ENCODE measurements around the gene FAM13A. TPM values are rescaled to one million over a fixed set of nuclear protein-coding genes. Genes with fewer than 3 reads are reported as not detected.

FAM13A gene
- total and polyA plus RNA-seq, 2 of the 4 experiments (the other 2 are of a cell fraction) = 13.1 to 22.0 TPM

- Histone ChIP-seq H4K8ac (ENCODE audit: low read depth in 2 of 2, low read length in 2 of 2) (no peak overlapping the region), H2AK9ac (replicated peaks; ENCODE audit: low read depth, low read length, poor library complexity) (no peak overlapping the region), H2BK15ac (ENCODE audit: low read depth, low read length) (no peak overlapping the region), H4K5ac (ENCODE audit: low read depth, low read length) (no peak overlapping the region), H2BK120ac (ENCODE audit: low read depth, low read length) (no peak overlapping the region), H3K4ac (ENCODE audit: low read depth, low read length) (no peak overlapping the region), H3K79me1 (ENCODE audit: low read depth in 1 of 2, low read length in 2 of 2) (peaks cover 0 to under 1% of the 10 kb centered on the region in 2 experiments; a peak in 1 of 4 replicates), H3K9me1 (ENCODE audit: insufficient read depth, low read length) (no peaks in the 10 kb centered on the region), H3K14ac (replicated peaks; ENCODE audit: low read depth, low read length) (0 out of 2 replicates have a peak overlapping the region, but pooled peaks have one; percentile 15), H3K18ac (ENCODE audit: low read depth, low read length) (no peak overlapping the region), H3K4me2 (ENCODE audit: low read depth, low read length) (no peak overlapping the region), H3K4me1 (ENCODE audit: control insufficient read depth, insufficient read depth, low read length) (no peaks in the 10 kb centered on the region), H3K27ac (ENCODE audit: insufficient read depth, low read length) (no peak overlapping the region), H3K36me3 (ENCODE audit: control insufficient read depth, insufficient read depth, low read length) (no peaks in the 10 kb centered on the region), H3K23ac (ENCODE audit: low read depth, low read length) (no peak overlapping the region), H4K20me1 (ENCODE audit: insufficient read depth, low read length) (no peaks in the 10 kb centered on the region), H3K27me3 (ENCODE audit: control insufficient read depth, insufficient read depth, low read length) (no peaks in the 10 kb centered on the region), H2BK5ac (ENCODE audit: low read depth, low read length, poor library complexity, severe bottlenecking) (no peak overlapping the region), H3K4me3 (ENCODE audit: insufficient read depth, low read depth, low read length) (no peak overlapping the region), H3K9ac (ENCODE audit: low read depth, low read length) (no peak overlapping the region), H4K91ac (ENCODE audit: insufficient read depth, low read depth, low read length) (no peak overlapping the region), H2AFZ (replicated peaks; ENCODE audit: low read length, poor library complexity) (no peak overlapping the region), H3K9me3 (ENCODE audit: control insufficient read depth, insufficient read depth, low read length) (no peaks in the 10 kb centered on the region), H3K56ac (ENCODE audit: extremely low read depth, insufficient read depth, low read length) (no peak overlapping the region), H2BK20ac (ENCODE audit: low read depth, low read length) (no peak overlapping the region), H2AK5ac (ENCODE audit: low read depth, low read length) (no peak overlapping the region)
- WGBS, 2 experiments (ENCODE audit: extremely low coverage in 2 of 2, insufficient read length in 1 of 2) = no CpG with 5 or more reads among the region's 2 CpGs
- POLR2A ChIA-PET (ENCODE audit: unreplicated experiment) = no interaction called here
- no peak for ATAC-seq (ENCODE audit: low read depth)
- TF ChIP-seq SMC3 (IDR thresholded peaks at IDR 0.05; ENCODE audit: low read depth, low read length) (no peak), MAFK (IDR thresholded peaks at IDR 0.05; ENCODE audit: low read depth, low read length) (no peak), BHLHE40 (IDR thresholded peaks at IDR 0.05; ENCODE audit: low read depth, low read length) (no peak), MXI1 (IDR thresholded peaks at IDR 0.05; ENCODE audit: borderline replicate concordance, low read depth, low read length) (no peak), CTCF (conservative IDR thresholded peaks at IDR 0.05; ENCODE audit: low read depth, low read length) (no peak), MAZ (IDR thresholded peaks at IDR 0.05; ENCODE audit: borderline replicate concordance, low read depth, low read length) (no peak), POLR2A (IDR thresholded peaks at IDR 0.05; ENCODE audit: low read depth, low read length) (no peak), FOS (IDR thresholded peaks at IDR 0.05; ENCODE audit: low read depth, low read length) (no peak), RAD21 (IDR thresholded peaks at IDR 0.05; ENCODE audit: low read length) (no peak), NFE2L2 (IDR thresholded peaks at IDR 0.05; ENCODE audit: low read depth, low read length) (no peak)
- dilution Hi-C loops (cut with HindIII; ENCODE audit: low sequenced_read_pairs, unreplicated experiment) (no loop called here), in situ Hi-C loops (cut with MboI; ENCODE audit: low sequenced_read_pairs) (no loop called here), intact Hi-C loops (cut with micrococcal nuclease) (no loop called here)
- DNase-seq = peak; percentile 19
- CTCF ChIA-PET = no interaction called here
- no TSS peak for BruUV-seq (replicated peaks)
These were observed 159.8 kb downstream of the FAM13A start for GRCh38 chr4:88897180-88897579.

Measured in IMR-90 (cell line).